ENCODE measurements around the gene THOC5. TPM values are rescaled to one million over a fixed set of nuclear protein-coding genes. Genes with fewer than 3 reads are reported as not detected.

The THOC5 gene
- total RNA-seq, result 59.9 and 65.0 TPM in 2 replicates

GRCh38 chr22:29553351-29554224, at the start of gene THOC5:
Gene THOC5 (minus strand): TSS chr22:29553757. CDS start chr22:29549147, 4,610 bp downstream.

GRCh38 chr22:29479417-29480261, 73.9 kb downstream of the THOC5 start, which contains the start of gene NEFH:
Gene NEFH (plus strand): TSS chr22:29480218. CDS start chr22:29480263, 45 bp downstream.

Other genes starting within 250 kb of the THOC5 start
- gene GAS2L1, start 247.1 kb downstream of the THOC5 start, total RNA-seq, result 27.2 and 38.2 TPM in 2 replicates
- gene RASL10A, start 238.1 kb downstream of the THOC5 start, total RNA-seq, result 0.96 and 1.3 TPM in 2 replicates
- gene AP1B1, start 165.2 kb downstream of the THOC5 start, total RNA-seq, result 139 and 142 TPM in 2 replicates
- gene RFPL1, start 115.2 kb downstream of the THOC5 start, total RNA-seq, result not detected in 2 replicates
- 0.86 and 0.98 TPM in 2 replicates for gene NEFH, start 73.5 kb downstream of the THOC5 start, total RNA-seq
- 32.0 and 72.8 TPM in 2 replicates for gene NIPSNAP1, start 27.4 kb upstream of the THOC5 start, total RNA-seq
- gene NF2, start 49.9 kb upstream of the THOC5 start, total RNA-seq, result 164 and 209 TPM in 2 replicates
- not detected in 2 replicates for gene CABP7, start 166.2 kb upstream of the THOC5 start, total RNA-seq
- 10.8 and 17.3 TPM in 2 replicates for gene ZMAT5, start 213.2 kb upstream of the THOC5 start, total RNA-seq
- 43.4 and 55.5 TPM in 2 replicates for gene UQCR10, start 213.6 kb upstream of the THOC5 start, total RNA-seq

Measured in vein endothelial cell (primary cell).